ENCODE measurements around the gene SLC35C1. TPM values are rescaled to one million over a fixed set of nuclear protein-coding genes. Genes with fewer than 3 reads are reported as not detected.

The SLC35C1 gene
- total and polyA plus RNA-seq, 2 of the 13 experiments (the other 11 are each of a cell fraction or from before 2014, with no cell fraction given): 2.9 to 7.0 TPM

DNA sequence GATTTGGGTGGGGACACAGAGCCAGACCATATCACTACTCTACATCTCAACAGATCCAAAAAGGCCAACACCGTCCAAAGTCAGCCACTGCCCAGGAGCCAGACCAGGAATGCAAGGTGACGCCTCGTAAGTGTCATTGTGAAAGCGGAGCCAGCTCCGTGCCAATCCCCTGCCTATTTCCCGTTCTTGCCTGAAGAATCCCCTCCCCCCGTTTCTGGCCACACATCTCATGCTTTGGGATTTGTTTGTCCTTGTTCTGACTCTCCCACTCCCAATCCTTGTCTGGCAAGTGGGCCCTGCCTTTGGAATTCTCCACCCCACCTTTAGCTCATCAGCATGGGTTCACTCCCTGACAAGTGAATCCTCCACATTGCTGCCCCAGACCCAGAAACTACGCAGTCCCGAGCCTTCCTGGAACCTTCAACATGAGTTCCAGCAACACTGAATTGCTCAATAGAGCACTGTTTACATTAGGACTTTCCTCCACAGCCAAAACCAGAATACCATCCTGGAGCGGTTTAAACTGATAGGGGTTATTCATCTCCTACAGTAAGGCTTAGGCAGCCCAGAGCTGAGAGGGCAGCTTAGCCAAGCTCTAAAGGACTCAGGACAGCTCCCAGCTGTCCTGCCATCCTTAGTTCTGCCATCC lies 6.0 kb upstream of the SLC35C1 start (continued):
- TF ChIP-seq ZKSCAN5 (CRISPR knock-in tag; IDR thresholded peaks at IDR 0.05) (no peak), CENPX (CRISPR knock-in tag; IDR thresholded peaks at IDR 0.05) (no peak), AHR (CRISPR knock-in tag; IDR thresholded peaks at IDR 0.05) (no peak), CBX5 (CRISPR knock-in tag; IDR thresholded peaks at IDR 0.05; ENCODE audit: borderline replicate concordance) (peak; percentile 51; the same call in 1 of the 2 replicates), SAP130 (CRISPR knock-in tag; IDR thresholded peaks at IDR 0.05; ENCODE audit: low read depth) (peak; percentile 54; the same call in 1 of the 2 replicates), FOXA1 (IDR thresholded peaks at IDR 0.05) (no peak), FOXA1 (CRISPR knock-in tag; IDR thresholded peaks at IDR 0.05) (peak; percentile 91), ARID5B (CRISPR knock-in tag; IDR thresholded peaks at IDR 0.05) (peak; percentile 32; the same call in 1 of the 2 replicates), FOXA3 (CRISPR knock-in tag; IDR thresholded peaks at IDR 0.05) (peak; percentile 85), ZNF614 (CRISPR knock-in tag; IDR thresholded peaks at IDR 0.05; ENCODE audit: borderline replicate concordance) (peak; percentile 34; the same call in 1 of the 2 replicates), ZNF331 (CRISPR knock-in tag; IDR thresholded peaks at IDR 0.05) (peak; percentile 73), SETDB1 (CRISPR knock-in tag; IDR thresholded peaks at IDR 0.05; ENCODE audit: borderline replicate concordance) (no peak), SOX5 (CRISPR knock-in tag; IDR thresholded peaks at IDR 0.05; ENCODE audit: borderline replicate concordance) (peak; percentile 17; the same call in 1 of the 2 replicates), BCL6 (CRISPR knock-in tag; IDR thresholded peaks at IDR 0.05) (peak; percentile 46; the same call in 1 of the 2 replicates), TCF7L2 (IDR thresholded peaks at IDR 0.05; ENCODE audit: low read depth, low read length) (no peak), CEBPG (CRISPR knock-in tag; IDR thresholded peaks at IDR 0.05) (peak; percentile 92), JUN (CRISPR knock-in tag; IDR thresholded peaks at IDR 0.05) (no peak), ZNF878 (CRISPR knock-in tag; IDR thresholded peaks at IDR 0.05) (no peak), ZMYM4 (CRISPR knock-in tag; IDR thresholded peaks at IDR 0.05) (peak; percentile 55), NAIF1 (CRISPR knock-in tag; IDR thresholded peaks at IDR 0.05; ENCODE audit: borderline replicate concordance) (no peak), PCBP2 (optimal IDR thresholded peaks at IDR 0.05; ENCODE audit: low read depth, low read length, poor library complexity, severe bottlenecking) (no peak), PATZ1 (CRISPR knock-in tag; IDR thresholded peaks at IDR 0.05) (0 out of 2 replicates have a peak, but pooled peaks have one; percentile 22)
- TF ChIP-seq, protein P1, sequence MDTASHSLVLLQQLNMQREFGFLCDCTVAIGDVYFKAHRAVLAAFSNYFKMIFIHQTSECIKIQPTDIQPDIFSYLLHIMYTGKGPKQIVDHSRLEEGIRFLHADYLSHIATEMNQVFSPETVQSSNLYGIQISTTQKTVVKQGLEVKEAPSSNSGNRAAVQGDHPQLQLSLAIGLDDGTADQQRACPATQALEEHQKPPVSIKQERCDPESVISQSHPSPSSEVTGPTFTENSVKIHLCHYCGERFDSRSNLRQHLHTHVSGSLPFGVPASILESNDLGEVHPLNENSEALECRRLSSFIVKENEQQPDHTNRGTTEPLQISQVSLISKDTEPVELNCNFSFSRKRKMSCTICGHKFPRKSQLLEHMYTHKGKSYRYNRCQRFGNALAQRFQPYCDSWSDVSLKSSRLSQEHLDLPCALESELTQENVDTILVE (CRISPR knock-in tag; IDR thresholded peaks at IDR 0.05): 0 out of 2 replicates have a peak, but pooled peaks have one; percentile 57

All from HepG2 (cell line).